GM18502 (cell line): ENCODE results near the gene RIPOR3.
"Not testable (repeated sequence)": the region's sequence is repeated elsewhere in the genome, so short reads cannot be mapped to it uniquely, and the experiment has no call there.

Experiments
- ATAC-seq: cut with Tn5 transposase; IDR thresholded peaks from one replicate; pipeline ENCODE4 v1.9.1; 2021; ENCODE audit warnings: mild to moderate bottlenecking; ENCODE audit not compliant: unreplicated experiment, poor library complexity

RIPOR3 gene

GRCh38 chr20:50724851-50725723, 33.7 kb upstream of the RIPOR3 start:
- ATAC-seq: no peak

- no peak for ATAC-seq
These were observed 32.9 kb upstream of the RIPOR3 start for GRCh38 chr20:50724112-50724725.

GRCh38 chr20:50723672-50724071, 32.3 kb upstream of the RIPOR3 start:
- no peak for ATAC-seq

- ATAC-seq: no peak
These were observed 31.2 kb upstream of the RIPOR3 start for GRCh38 chr20:50722424-50723155.

- ATAC-seq: no peak
These were observed 30.5 kb upstream of the RIPOR3 start for GRCh38 chr20:50721881-50722281.

GRCh38 chr20:50720582-50720981, 29.2 kb upstream of the RIPOR3 start:
- no peak for ATAC-seq

GRCh38 chr20:50720026-50720425, 28.7 kb upstream of the RIPOR3 start:
- ATAC-seq: no peak

GRCh38 chr20:50719328-50719727, 28.0 kb upstream of the RIPOR3 start:
- no peak for ATAC-seq

- ATAC-seq: no peak
These were observed 26.8 kb upstream of the RIPOR3 start for GRCh38 chr20:50717974-50718761.

GRCh38 chr20:50717312-50717711, 26.0 kb upstream of the RIPOR3 start:
- ATAC-seq: no peak

- no peak for ATAC-seq
These were observed 25.2 kb upstream of the RIPOR3 start for GRCh38 chr20:50716518-50716917.

GRCh38 chr20:50715694-50716093, 24.4 kb upstream of the RIPOR3 start:
- no peak for ATAC-seq

GRCh38 chr20:50714426-50714825, 23.1 kb upstream of the RIPOR3 start:
- not testable (repeated sequence) for ATAC-seq

GRCh38 chr20:50713657-50714101, 22.3 kb upstream of the RIPOR3 start:
- no peak for ATAC-seq

GRCh38 chr20:50712771-50713656, 21.7 kb upstream of the RIPOR3 start:
- no peak for ATAC-seq

- no peak for ATAC-seq
These were observed 19.9 kb upstream of the RIPOR3 start for GRCh38 chr20:50711113-50711825.

- no peak for ATAC-seq
These were observed 19.2 kb upstream of the RIPOR3 start for GRCh38 chr20:50710492-50711063.

GRCh38 chr20:50709636-50709973, 18.3 kb upstream of the RIPOR3 start:
- ATAC-seq: no peak
